Osteoblast (primary cell): ENCODE data around the gene TMEM37. TPM values are rescaled to one million over a fixed set of nuclear protein-coding genes. Genes with fewer than 3 reads are reported as not detected.

Experiments
- DNase-seq: peaks from one replicate; pipeline ENCODE4 v3.0.0; 2011; ENCODE audit warnings: low spot score, mixed read lengths; ENCODE audit not compliant: insufficient read length; ENCODE audit errors: missing footprints
- H2AFZ ChIP-seq: 2 replicates; pipeline ENCODE4 v1.6.0; 2011; ENCODE audit warnings: mild to moderate bottlenecking, low read length
- H3K27ac ChIP-seq: 2 replicates; pipeline ENCODE4 v1.5.1; 2011; ENCODE audit warnings: mild to moderate bottlenecking, low read depth, low read length, moderate library complexity
- H3K27me3 ChIP-seq: 2 replicates; pipeline ENCODE4 v1.6.0; 2012; ENCODE audit warnings: mild to moderate bottlenecking, control low read depth, inconsistent platforms, low read length, moderate library complexity; ENCODE audit not compliant: insufficient read depth
- H3K36me3 ChIP-seq: 2 replicates; pipeline ENCODE4 v1.5.1; 2011; ENCODE audit warnings: mild to moderate bottlenecking, low read length, control low read depth, moderate library complexity; ENCODE audit not compliant: insufficient read depth
- H3K4me1 ChIP-seq: 2 replicates; pipeline ENCODE4 v1.5.1; 2011; ENCODE audit warnings: mild to moderate bottlenecking, low read length, control low read depth, moderate library complexity; ENCODE audit not compliant: insufficient read depth
- H3K4me2 ChIP-seq: 2 replicates; pipeline ENCODE4 v1.6.0; 2011; ENCODE audit warnings: mild to moderate bottlenecking, low read length; ENCODE audit not compliant: insufficient read depth
- H3K4me3 ChIP-seq: fragments of 200-600 bp; sonication (generic); 3 replicates; pipeline ENCODE4 v1.5.1; 2012; ENCODE audit warnings: mild to moderate bottlenecking, low read length, inconsistent platforms; ENCODE audit not compliant: insufficient read depth
- H3K79me2 ChIP-seq: 2 replicates; pipeline ENCODE4 v1.6.0; 2012; ENCODE audit warnings: mild to moderate bottlenecking, low read length, control low read depth, inconsistent platforms; ENCODE audit not compliant: insufficient read depth
- H3K9me3 ChIP-seq: 2 replicates; pipeline ENCODE4 v1.5.1; 2011; ENCODE audit warnings: low read depth, low read length, control low read depth
- H4K20me1 ChIP-seq: 2 replicates; pipeline ENCODE4 v1.6.0; 2012; ENCODE audit warnings: mild to moderate bottlenecking, low read length, control low read depth; ENCODE audit not compliant: insufficient read depth
- total RNA-seq: library from RNA; depleted of rRNA; stranded (reverse); fragments of >200 nt; gene quantifications from 2 replicates; pipeline ENCODE4 v1.2.3, GENCODE V29; 2012
- TF ChIP-seq, protein P1 (sequence below): IDR thresholded peaks from 2 replicates; pipeline ENCODE4 v1.5.1; 2011; ENCODE audit warnings: mild to moderate bottlenecking, low read depth, low read length, moderate library complexity; ENCODE audit errors: extremely low read depth

TMEM37 gene
- total RNA-seq, 1 donor = 1.1 TPM

DNA sequence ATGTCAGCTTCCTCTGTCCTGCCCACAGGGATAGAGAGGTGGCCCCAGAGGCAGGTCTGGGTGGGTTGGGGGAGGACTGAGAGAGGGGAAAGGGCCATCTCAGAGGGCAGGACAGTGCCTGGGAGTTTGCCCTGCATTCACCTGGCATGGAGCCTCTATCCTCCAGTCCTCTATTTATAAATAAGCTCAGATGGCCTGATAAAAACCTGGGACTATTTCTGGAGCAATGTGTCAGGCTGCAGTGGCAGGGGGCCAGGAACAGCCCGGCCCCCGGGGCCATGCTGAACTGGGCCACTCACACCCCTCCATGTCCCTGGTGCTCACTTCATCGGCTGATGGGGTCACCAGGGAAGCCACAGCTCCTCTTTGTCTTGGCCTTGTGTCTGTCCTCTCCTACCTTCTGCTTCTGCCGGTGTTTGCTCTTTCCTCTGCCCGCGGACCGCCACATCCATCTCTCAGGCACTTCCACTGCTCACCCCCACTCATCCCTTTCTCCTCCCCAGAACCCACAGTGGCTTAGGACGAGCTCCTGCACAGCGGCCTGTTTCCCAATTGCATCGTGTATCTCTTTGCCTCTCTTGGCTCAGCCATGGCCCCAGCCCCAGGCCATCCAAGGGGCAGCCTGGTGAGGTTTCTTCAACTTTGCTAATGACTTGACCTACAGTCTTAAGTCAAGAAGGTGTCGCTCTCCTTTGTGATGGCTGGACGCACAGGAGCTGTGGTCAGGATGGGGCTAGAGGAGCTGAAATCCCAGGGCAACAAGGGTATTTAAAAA is 53.9 kb downstream of the TMEM37 start:
- no peak for DNase-seq
- no peaks in the 10 kb centered on the region for H3K9me3 ChIP-seq
- H2AFZ ChIP-seq = no peak overlapping the region
- no peaks in the 10 kb centered on the region for H4K20me1 ChIP-seq
- H3K4me3 ChIP-seq = no peak overlapping the region
- H3K27me3 ChIP-seq = peaks cover 17% of the 10 kb centered on the region
- H3K4me2 ChIP-seq = no peak overlapping the region
- TF ChIP-seq, protein P1, sequence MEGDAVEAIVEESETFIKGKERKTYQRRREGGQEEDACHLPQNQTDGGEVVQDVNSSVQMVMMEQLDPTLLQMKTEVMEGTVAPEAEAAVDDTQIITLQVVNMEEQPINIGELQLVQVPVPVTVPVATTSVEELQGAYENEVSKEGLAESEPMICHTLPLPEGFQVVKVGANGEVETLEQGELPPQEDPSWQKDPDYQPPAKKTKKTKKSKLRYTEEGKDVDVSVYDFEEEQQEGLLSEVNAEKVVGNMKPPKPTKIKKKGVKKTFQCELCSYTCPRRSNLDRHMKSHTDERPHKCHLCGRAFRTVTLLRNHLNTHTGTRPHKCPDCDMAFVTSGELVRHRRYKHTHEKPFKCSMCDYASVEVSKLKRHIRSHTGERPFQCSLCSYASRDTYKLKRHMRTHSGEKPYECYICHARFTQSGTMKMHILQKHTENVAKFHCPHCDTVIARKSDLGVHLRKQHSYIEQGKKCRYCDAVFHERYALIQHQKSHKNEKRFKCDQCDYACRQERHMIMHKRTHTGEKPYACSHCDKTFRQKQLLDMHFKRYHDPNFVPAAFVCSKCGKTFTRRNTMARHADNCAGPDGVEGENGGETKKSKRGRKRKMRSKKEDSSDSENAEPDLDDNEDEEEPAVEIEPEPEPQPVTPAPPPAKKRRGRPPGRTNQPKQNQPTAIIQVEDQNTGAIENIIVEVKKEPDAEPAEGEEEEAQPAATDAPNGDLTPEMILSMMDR = no peak
- no peaks in the 10 kb centered on the region for H3K36me3 ChIP-seq
- H3K27ac ChIP-seq = no peak overlapping the region
- peaks cover 4% of the 10 kb centered on the region for H3K4me1 ChIP-seq
- H3K79me2 ChIP-seq = no peaks in the 10 kb centered on the region

DNA sequence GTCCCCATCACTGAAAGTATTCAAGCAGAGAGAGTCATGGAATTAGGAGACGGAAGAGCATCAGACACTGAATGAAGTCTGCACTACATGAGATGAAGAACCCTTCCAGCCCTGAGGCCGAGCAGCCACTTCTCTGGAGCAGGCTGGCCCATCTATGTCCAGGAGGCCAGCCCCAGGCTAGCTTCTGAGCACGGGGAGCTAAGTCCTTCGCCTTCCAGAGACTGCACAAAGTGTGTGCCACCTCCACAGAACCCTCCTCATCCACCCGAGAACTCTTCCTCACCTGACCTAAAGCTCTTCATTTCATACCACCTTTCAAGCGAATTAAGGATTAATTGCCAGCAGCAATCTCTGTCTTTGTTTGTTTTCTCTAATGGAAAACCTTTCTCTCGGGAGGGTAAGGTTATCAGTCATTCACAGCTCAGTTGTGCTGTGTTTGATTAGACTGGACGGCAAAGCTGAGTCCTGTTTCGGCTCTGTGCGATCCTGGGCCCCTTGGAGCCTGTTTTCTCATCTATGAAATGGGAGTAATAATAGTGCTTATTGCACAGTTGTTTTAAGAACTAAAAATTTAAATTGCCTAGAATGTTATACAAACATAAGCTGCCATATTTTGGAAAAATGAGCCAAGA is 54.7 kb downstream of the TMEM37 start:
- H2AFZ ChIP-seq = no peak overlapping the region
- no peaks in the 10 kb centered on the region for H3K36me3 ChIP-seq
- H4K20me1 ChIP-seq = no peaks in the 10 kb centered on the region
- DNase-seq = peak; percentile 73
- TF ChIP-seq, protein P1 = no peak
- peaks cover 17% of the 10 kb centered on the region for H3K27me3 ChIP-seq
- peaks cover 4% of the 10 kb centered on the region for H3K4me1 ChIP-seq
- no peaks in the 10 kb centered on the region for H3K9me3 ChIP-seq
- no peak overlapping the region for H3K27ac ChIP-seq
- H3K4me2 ChIP-seq = peak overlapping the region; percentile 3
- no peak overlapping the region for H3K4me3 ChIP-seq
- H3K79me2 ChIP-seq = no peaks in the 10 kb centered on the region

DNA sequence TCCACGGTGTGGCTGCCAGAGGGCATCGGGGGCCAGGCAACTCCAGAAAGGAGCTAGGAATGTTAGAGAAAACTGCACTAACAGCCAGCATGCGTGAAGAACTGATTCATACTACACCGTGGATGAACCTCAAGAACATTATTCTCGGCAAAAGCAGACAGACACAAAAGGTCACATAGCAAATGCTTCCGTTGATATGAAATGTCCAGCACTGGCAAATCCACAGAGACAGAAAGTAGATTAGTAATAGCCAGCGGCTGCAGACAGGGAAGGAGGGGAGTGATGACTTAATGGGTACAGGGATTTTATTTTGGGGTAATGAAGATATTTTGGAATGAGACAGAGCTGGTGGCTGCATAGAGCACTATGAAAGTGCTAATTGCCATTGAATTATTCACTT is 55.2 kb downstream of the TMEM37 start:
- no peaks in the 10 kb centered on the region for H3K79me2 ChIP-seq
- no peaks in the 10 kb centered on the region for H3K9me3 ChIP-seq
- H4K20me1 ChIP-seq = no peaks in the 10 kb centered on the region
- H3K4me1 ChIP-seq = peaks cover 7% of the 10 kb centered on the region
- peak; percentile 87 for DNase-seq
- H3K27ac ChIP-seq = no peak overlapping the region
- H3K4me3 ChIP-seq = no peak overlapping the region
- no peak overlapping the region for H2AFZ ChIP-seq
- H3K27me3 ChIP-seq = peaks cover 17% of the 10 kb centered on the region
- H3K4me2 ChIP-seq = peak overlapping the region; percentile 3
- TF ChIP-seq, protein P1 = no peak
- H3K36me3 ChIP-seq = no peaks in the 10 kb centered on the region
